ENCODE measurements around the gene UCN.

- no peak for TF ChIP-seq CTCF (IDR thresholded peaks at IDR 0.05; ENCODE audit: low read depth, low read length)
- no peak for TF ChIP-seq EZH2phosphoT487 (IDR thresholded peaks at IDR 0.05; ENCODE audit: low read depth)
Observed at GRCh38 chr2:27314709-27315108, 6.5 kb upstream of the UCN start.
